GM19025 (cell line): Measurements from ENCODE around the gene CASKIN1.

Experiments
- ATAC-seq: cut with Tn5 transposase; IDR thresholded peaks from one replicate; pipeline ENCODE4 v1.9.1; 2021; ENCODE audit warnings: mild to moderate bottlenecking, low read depth, moderate library complexity; ENCODE audit not compliant: unreplicated experiment

CASKIN1 gene

DNA sequence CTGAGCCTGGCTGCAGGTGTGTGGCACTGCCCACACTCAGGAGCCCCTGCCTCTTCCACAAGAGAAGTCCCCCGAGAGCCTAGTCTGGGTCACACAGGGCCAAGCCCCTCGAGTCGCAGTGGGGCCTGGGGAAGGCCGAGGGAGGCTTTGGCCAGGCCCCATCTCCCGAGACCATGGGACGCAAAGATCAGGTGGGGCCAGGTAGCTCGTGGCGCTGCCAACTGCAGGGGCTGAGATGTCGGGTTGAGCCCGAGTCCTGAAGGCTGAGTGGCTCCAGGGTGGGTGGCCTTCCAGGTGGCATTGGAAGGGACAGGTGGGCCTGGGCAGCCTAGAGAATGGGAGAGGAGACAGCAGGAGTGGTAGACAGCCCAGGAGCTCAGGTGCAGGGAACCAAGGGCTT is 34.5 kb downstream of the CASKIN1 start:
- ATAC-seq, result no peak

DNA sequence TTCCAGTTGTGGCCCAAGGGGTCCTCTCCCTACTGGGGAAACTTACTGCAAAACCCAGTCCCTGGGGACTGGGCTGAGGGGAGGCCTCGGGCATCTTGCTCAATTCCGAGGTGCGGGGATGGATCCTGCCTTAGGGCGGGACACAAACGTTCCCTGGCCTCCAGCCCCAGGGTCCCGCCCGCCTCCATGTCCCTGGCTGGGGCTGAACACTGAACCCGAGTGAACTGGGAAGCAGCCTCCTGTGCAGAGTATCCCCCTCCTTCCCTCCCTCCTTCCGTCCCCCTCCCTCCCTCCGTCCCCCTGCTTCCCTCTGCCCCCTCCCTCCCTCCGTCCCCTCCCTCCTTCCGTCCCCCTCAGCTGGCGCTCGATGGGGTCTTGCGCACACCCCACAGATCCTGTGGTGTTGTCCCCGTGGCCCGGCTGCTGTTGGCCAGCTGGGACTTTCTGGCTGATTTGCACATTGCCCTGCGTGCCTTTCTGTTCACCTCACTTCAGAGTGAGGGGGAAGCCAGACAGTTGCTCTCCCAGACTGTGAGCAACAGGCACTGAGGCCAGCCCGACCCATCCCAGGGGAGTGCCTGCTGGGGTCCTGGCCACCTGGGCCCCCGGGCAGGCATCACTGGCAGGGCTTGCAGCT is 35.4 kb downstream of the CASKIN1 start:
- ATAC-seq, result no peak

GRCh38 chr16:2159175-2159838 is 37.1 kb downstream of the CASKIN1 start:
- no peak for ATAC-seq

GRCh38 chr16:2158262-2158638 is 38.2 kb downstream of the CASKIN1 start:
- no peak for ATAC-seq

GRCh38 chr16:2157480-2158261 is 38.7 kb downstream of the CASKIN1 start:
- no peak for ATAC-seq

- no peak for ATAC-seq
Observed at GRCh38 chr16:2156849-2157224, 39.6 kb downstream of the CASKIN1 start.

- ATAC-seq, result no peak
Observed at GRCh38 chr16:2155977-2156848, 40.2 kb downstream of the CASKIN1 start.

DNA sequence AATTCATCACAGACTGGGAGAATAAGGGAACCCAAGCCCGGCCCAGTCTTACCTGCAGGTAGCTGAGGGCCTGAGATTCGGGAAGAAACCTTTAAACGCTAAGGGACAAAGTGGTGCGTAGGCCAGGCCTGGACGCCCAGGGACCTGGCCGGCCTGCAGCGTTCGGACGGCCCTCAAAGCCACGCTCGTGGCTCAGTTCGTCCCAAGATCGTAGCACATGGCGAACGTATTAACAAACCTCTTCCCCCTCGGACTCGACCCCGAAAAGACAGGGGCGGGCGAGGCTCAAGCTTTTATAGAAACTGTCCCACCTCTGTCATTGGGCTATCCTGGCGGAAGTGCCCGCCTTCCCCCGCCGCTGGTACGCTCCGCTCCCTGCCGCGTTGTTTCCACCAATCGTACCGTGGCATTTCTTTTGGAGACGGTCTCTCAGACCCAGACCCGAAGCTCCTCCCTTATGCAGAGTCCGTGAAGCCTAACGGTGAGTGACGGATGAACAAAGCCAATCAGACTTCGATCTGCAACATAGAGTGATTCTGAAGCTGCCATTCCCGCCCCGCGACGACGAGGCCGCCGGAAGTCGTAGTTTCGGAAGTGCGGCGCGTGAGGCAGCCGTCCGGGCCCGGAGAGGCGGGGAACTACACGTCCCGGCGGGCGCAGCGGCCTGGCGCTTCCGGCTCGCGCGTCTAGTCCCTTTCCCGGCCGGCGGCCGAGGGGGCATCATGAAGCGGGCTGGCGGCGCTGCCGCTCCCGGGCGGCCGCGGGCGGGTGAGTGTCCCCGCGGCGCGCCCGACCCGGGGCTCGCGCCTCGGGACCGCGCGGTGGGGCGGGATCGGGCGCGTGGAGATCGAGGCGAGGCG is 41.1 kb downstream of the CASKIN1 start, which contains the start of gene TRAF7:
TSS of gene TRAF7 (plus strand) at position 692 of the 860 bp plus-strand sequence. CDS start 8,139 bp downstream, outside the sequence.
- ATAC-seq, result peak; percentile 88

DNA sequence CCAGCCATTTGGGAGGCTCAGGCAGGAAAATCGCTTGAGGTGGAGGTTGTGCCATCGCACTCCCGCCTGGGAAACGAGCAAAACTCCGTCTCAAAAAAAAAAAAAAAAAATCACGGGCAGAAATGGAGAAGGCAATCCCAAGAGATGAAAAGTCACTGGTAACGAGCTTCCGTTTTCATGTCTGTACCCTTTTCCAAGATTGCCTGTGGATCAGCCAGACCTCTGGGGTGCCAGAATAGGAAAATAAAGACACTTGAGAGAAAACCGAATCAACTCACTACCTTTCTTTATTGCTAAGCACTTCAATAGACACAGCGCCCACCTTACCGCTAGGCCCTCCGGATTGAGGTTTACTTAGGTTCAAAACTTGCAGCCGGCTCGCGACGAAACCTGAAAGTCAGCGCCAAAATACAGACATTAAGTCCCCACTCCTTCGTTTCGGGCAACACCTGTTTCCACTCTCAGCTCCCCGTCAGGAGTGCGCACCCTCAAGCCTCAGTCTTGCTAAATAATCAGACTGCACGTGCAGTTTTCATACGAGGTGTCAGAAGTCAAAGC is 41.8 kb downstream of the CASKIN1 start:
- no peak for ATAC-seq

DNA sequence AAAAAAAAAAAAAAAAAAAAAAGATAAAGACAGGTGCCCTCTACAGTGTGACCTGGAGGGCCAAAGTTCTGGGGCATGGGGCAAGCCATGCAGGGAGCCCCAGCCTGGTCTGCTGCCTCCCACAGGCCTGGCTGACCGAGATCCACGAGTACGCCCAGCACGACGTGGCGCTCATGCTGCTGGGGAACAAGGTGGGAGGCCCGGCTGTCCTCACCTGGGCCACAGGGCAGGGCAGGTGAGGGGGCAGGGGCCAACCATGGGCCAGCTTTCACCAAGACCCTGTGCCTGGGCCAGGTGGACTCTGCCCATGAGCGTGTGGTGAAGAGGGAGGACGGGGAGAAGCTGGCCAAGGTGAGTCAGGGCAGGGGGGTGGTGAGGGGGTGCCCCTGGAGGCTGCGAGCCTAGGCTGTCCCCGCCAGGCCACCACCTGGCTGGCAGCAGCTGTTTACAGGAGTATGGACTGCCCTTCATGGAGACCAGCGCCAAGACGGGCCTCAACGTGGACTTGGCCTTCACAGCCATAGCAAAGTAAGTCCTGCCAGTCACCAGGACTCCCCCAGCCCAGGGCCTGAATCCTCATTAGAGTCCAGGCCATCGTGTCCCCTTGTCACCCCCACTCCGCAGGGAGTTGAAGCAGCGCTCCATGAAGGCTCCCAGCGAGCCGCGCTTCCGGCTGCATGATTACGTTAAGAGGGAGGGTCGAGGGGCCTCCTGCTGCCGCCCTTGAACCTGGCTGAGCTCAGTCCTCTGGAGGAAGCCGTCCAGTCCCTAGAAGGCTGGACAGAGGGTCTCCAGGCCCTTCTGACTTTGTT is 43.5 kb downstream of the CASKIN1 start:
- ATAC-seq, result no peak

GRCh38 chr16:2151188-2152091 is 45.0 kb downstream of the CASKIN1 start:
- ATAC-seq, result no peak

DNA sequence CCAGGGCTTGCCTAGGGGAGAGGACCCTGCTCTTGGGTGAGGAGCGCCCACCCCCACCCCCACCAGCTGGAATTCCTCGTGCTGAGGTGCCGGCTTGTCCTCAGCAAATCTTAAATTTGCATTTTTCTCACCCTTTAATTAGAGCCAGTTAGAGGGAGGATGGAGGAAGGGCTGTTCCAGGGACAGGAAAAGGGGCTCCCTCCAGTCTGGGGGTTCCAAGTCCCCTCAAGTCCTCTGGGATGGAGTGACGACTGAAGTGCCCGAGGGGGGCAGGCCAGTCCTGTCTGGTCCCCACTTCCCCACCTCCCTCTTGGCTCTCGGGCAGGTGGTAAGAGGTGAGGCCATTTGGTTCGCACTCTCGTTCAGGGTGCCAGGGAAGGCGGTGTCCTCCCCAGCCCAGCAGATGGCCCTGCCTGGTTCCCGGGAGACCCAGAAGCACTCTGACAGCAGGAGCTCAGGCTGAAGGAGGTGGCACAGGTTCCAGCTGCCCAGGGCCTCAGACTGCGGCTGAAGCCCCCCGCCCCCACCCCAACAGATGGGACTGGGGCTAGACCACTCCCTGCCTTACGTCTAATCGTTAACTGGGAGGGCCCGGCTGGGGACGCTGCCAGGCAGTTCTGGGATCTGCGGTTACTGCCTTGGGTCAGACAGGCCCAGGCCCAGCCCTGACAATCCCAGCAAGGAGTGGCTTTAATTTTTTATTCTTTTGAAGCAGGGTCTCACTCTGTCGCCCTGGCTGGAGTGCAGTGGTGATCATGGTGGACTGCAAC is 45.8 kb downstream of the CASKIN1 start:
- ATAC-seq, result no peak

GRCh38 chr16:2149630-2150417 is 46.6 kb downstream of the CASKIN1 start:
- no peak for ATAC-seq

DNA sequence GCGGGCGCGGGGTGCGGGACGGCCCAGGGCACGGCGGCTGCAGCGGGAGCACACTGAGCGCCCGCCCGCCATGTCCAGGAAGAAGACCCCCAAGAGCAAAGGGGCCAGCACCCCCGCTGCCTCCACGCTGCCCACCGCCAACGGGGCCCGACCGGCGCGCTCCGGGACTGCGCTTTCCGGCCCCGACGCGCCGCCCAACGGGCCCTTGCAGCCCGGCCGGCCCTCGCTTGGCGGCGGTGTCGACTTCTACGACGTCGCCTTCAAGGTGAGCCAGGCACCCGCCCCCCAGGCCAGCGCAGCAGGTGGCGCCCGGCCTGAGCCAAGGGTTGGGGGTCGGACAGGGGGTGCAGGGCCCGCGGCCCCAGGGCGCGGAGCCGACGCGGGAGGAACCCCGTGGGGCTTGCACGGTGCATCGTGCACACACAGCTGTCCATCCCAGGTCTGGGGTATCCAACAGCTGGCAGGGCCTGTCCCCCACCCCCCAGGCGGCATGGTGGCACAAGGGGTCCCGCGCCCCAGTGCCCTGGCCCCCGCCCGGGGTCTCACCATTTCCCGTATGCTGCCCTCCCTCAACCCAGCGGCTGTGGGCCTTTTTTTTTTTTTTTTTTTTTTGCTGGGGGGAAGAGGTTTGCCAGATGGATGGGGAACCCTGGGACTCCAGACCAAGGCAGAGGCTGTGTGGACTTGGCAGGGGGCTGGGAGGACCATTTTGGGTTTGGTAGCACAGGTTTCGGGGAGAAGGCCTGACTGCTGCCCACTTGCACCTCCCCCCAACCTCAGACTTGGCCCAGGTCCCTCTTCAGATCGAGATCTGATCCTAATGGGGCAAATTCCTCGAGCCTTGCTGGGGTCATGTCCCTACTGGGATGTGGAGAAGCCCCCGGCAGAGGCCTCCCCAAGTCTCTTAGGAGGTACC is 47.4 kb downstream of the CASKIN1 start:
- ATAC-seq, result no peak
